ENCODE measurements around the gene FAS. TPM values are rescaled to one million over a fixed set of nuclear protein-coding genes. Genes with fewer than 3 reads are reported as not detected.
A peak's percentile ranks its signal among the peaks of the same experiment; 100 is the strongest.
"Not testable (repeated sequence)": the region's sequence is repeated elsewhere in the genome, so short reads cannot be mapped to it uniquely, and the experiment has no call there.

Gene FAS
- polyA plus RNA-seq, 3 donors from 2014 or later = 9.7 to 14.3 (median 11.1) TPM

- no peak overlapping the region for H3K4me3 Mint-ChIP-seq
- H3K36me3 Mint-ChIP-seq = peaks cover 29 to 46% (median 31%) of the 10 kb centered on the region in 3 donors
- H3K27ac Mint-ChIP-seq = peak overlapping the region in 1 of 6 donors; percentile 13
- DNase-seq = no peak
- H3K27me3 Mint-ChIP-seq (ENCODE audit: low read depth in 3 of 3) = no peaks in the 10 kb centered on the region
- no peaks in the 10 kb centered on the region for H3K9me3 Mint-ChIP-seq
- H3K4me1 Mint-ChIP-seq = no peaks in the 10 kb centered on the region
Measured at GRCh38 chr10:89007129-89007893, 16.7 kb downstream of the FAS start.

- H3K4me3 Mint-ChIP-seq; H3K4me1 Mint-ChIP-seq; DNase-seq; H3K27ac Mint-ChIP-seq; H3K9me3 Mint-ChIP-seq; H3K27me3 Mint-ChIP-seq (ENCODE audit: low read depth in 3 of 3): not testable (repeated sequence)
- peaks cover 28 to 51% (median 50%) of the 10 kb centered on the region in 3 donors for H3K36me3 Mint-ChIP-seq
Measured at GRCh38 chr10:89018700-89019346, 28.2 kb downstream of the FAS start.

- H3K36me3 Mint-ChIP-seq = peaks cover 27 to 44% (median 42%) of the 10 kb centered on the region in 3 donors
Measured at GRCh38 chr10:89019569-89020327, 29.1 kb downstream of the FAS start.

GRCh38 chr10:89021526-89021925 is 30.9 kb downstream of the FAS start:
- H3K4me3 Mint-ChIP-seq; DNase-seq; H3K27ac Mint-ChIP-seq; H3K9me3 Mint-ChIP-seq; H3K27me3 Mint-ChIP-seq (ENCODE audit: low read depth in 3 of 3); H3K4me1 Mint-ChIP-seq: not testable (repeated sequence)
- H3K36me3 Mint-ChIP-seq = peaks cover 23 to 35% (median 31%) of the 10 kb centered on the region in 3 donors

More at GRCh38 chr10:89019569-89020327, 29.1 kb downstream of the FAS start:
- H3K4me3 Mint-ChIP-seq = no peak overlapping the region
- peaks cover 0 to 3% (median 0%) of the 10 kb centered on the region in 3 donors for H3K27me3 Mint-ChIP-seq (ENCODE audit: low read depth in 3 of 3)
- H3K9me3 Mint-ChIP-seq = no peaks in the 10 kb centered on the region
- H3K27ac Mint-ChIP-seq = no peak overlapping the region
- DNase-seq = no peak
- H3K4me1 Mint-ChIP-seq = no peaks in the 10 kb centered on the region

- no peaks in the 10 kb centered on the region for H3K4me1 Mint-ChIP-seq
- no peak overlapping the region for H3K27ac Mint-ChIP-seq
- no peak for DNase-seq
- no peak overlapping the region for H3K4me3 Mint-ChIP-seq
- no peaks in the 10 kb centered on the region for H3K9me3 Mint-ChIP-seq
- H3K27me3 Mint-ChIP-seq (ENCODE audit: low read depth in 3 of 3) = peaks cover 0 to 3% (median 0%) of the 10 kb centered on the region in 3 donors
- peaks cover 17 to 29% (median 21%) of the 10 kb centered on the region in 3 donors for H3K36me3 Mint-ChIP-seq
Measured at GRCh38 chr10:89022734-89023133, 32.1 kb downstream of the FAS start.

- DNase-seq = no peak
- Mint-ChIP-seq H3K36me3 (peaks cover 4 to 15% (median 7%) of the 10 kb centered on the region in 3 donors), H3K9me3 (no peaks in the 10 kb centered on the region), H3K27me3 (ENCODE audit: low read depth in 3 of 3) (no peaks in the 10 kb centered on the region), H3K27ac (no peak overlapping the region), H3K4me3 (no peak overlapping the region), H3K4me1 (peaks cover 0 to 2% of the 10 kb centered on the region in 2 donors)
Measured at GRCh38 chr10:89025453-89025852, 34.9 kb downstream of the FAS start.

- Mint-ChIP-seq H3K4me1 (peaks cover 0 to 2% of the 10 kb centered on the region in 2 donors), H3K36me3 (peaks cover 0 to 6% (median 4%) of the 10 kb centered on the region in 3 donors)
Measured at GRCh38 chr10:89029181-89029580, 38.6 kb downstream of the FAS start.

GRCh38 chr10:89029785-89030437 is 39.3 kb downstream of the FAS start:
- peaks cover 0 to 2% of the 10 kb centered on the region in 2 donors for H3K4me1 Mint-ChIP-seq
- H3K27ac Mint-ChIP-seq = no peak overlapping the region
- H3K9me3 Mint-ChIP-seq = no peaks in the 10 kb centered on the region
- H3K4me3 Mint-ChIP-seq = no peak overlapping the region
- H3K36me3 Mint-ChIP-seq = peaks cover 0 to 3% (median 0%) of the 10 kb centered on the region in 3 donors
- H3K27me3 Mint-ChIP-seq (ENCODE audit: low read depth in 3 of 3) = no peaks in the 10 kb centered on the region
- DNase-seq = peak; percentile 47 to 62 (median 56)

More at GRCh38 chr10:89029181-89029580, 38.6 kb downstream of the FAS start:
- H3K27me3 Mint-ChIP-seq (ENCODE audit: low read depth in 3 of 3) = no peaks in the 10 kb centered on the region
- no peak overlapping the region for H3K4me3 Mint-ChIP-seq
- H3K9me3 Mint-ChIP-seq = no peaks in the 10 kb centered on the region
- DNase-seq = no peak
- H3K27ac Mint-ChIP-seq = no peak overlapping the region

GRCh38 chr10:89030791-89031190 is 40.2 kb downstream of the FAS start:
- H3K27me3 Mint-ChIP-seq (ENCODE audit: low read depth in 3 of 3) = no peaks in the 10 kb centered on the region
- no peak for DNase-seq
- no peaks in the 10 kb centered on the region for H3K36me3 Mint-ChIP-seq
- no peaks in the 10 kb centered on the region for H3K9me3 Mint-ChIP-seq
- H3K27ac Mint-ChIP-seq = no peak overlapping the region
- no peak overlapping the region for H3K4me3 Mint-ChIP-seq
- peaks cover 0 to 2% of the 10 kb centered on the region in 2 donors for H3K4me1 Mint-ChIP-seq

- no peak overlapping the region for H3K27ac Mint-ChIP-seq
- H3K36me3 Mint-ChIP-seq = no peaks in the 10 kb centered on the region
- H3K27me3 Mint-ChIP-seq (ENCODE audit: low read depth in 3 of 3) = no peaks in the 10 kb centered on the region
- no peak overlapping the region for H3K4me3 Mint-ChIP-seq
- no peaks in the 10 kb centered on the region for H3K9me3 Mint-ChIP-seq
- H3K4me1 Mint-ChIP-seq = peaks cover 0 to 2% of the 10 kb centered on the region in 2 donors
- no peak for DNase-seq
Measured at GRCh38 chr10:89032141-89032891, 41.7 kb downstream of the FAS start.

- Mint-ChIP-seq H3K4me3 (no peak overlapping the region), H3K4me1 (no peaks in the 10 kb centered on the region), H3K36me3 (peaks cover 0 to 5% (median 0%) of the 10 kb centered on the region in 3 donors), H3K27me3 (ENCODE audit: low read depth in 3 of 3) (peaks cover 0 to 5% (median 0%) of the 10 kb centered on the region in 3 donors), H3K9me3 (no peaks in the 10 kb centered on the region), H3K27ac (no peak overlapping the region)
- DNase-seq = no peak
Measured at GRCh38 chr10:89035461-89035860, 44.9 kb downstream of the FAS start.

GRCh38 chr10:89037096-89037495 is 46.5 kb downstream of the FAS start:
- Mint-ChIP-seq H3K27me3 (ENCODE audit: low read depth in 3 of 3) (peaks cover 0 to 5% (median under 1%) of the 10 kb centered on the region in 3 donors), H3K4me3 (no peak overlapping the region), H3K9me3 (no peaks in the 10 kb centered on the region), H3K27ac (no peak overlapping the region), H3K36me3 (peaks cover 0 to 5% (median 4%) of the 10 kb centered on the region in 3 donors), H3K4me1 (no peaks in the 10 kb centered on the region)
- DNase-seq = no peak

- no peaks in the 10 kb centered on the region for H3K9me3 Mint-ChIP-seq
- H3K4me3 Mint-ChIP-seq = no peak overlapping the region
- peaks cover 1 to 7% (median 4%) of the 10 kb centered on the region in 3 donors for H3K27me3 Mint-ChIP-seq (ENCODE audit: low read depth in 3 of 3)
- no peaks in the 10 kb centered on the region for H3K4me1 Mint-ChIP-seq
- peaks cover 0 to 5% (median 5%) of the 10 kb centered on the region in 3 donors for H3K36me3 Mint-ChIP-seq
- H3K27ac Mint-ChIP-seq = no peak overlapping the region
- DNase-seq = no peak
Measured at GRCh38 chr10:89042562-89042961, 52.0 kb downstream of the FAS start.
